Measurements from ENCODE around the gene TLL2.

DNA sequence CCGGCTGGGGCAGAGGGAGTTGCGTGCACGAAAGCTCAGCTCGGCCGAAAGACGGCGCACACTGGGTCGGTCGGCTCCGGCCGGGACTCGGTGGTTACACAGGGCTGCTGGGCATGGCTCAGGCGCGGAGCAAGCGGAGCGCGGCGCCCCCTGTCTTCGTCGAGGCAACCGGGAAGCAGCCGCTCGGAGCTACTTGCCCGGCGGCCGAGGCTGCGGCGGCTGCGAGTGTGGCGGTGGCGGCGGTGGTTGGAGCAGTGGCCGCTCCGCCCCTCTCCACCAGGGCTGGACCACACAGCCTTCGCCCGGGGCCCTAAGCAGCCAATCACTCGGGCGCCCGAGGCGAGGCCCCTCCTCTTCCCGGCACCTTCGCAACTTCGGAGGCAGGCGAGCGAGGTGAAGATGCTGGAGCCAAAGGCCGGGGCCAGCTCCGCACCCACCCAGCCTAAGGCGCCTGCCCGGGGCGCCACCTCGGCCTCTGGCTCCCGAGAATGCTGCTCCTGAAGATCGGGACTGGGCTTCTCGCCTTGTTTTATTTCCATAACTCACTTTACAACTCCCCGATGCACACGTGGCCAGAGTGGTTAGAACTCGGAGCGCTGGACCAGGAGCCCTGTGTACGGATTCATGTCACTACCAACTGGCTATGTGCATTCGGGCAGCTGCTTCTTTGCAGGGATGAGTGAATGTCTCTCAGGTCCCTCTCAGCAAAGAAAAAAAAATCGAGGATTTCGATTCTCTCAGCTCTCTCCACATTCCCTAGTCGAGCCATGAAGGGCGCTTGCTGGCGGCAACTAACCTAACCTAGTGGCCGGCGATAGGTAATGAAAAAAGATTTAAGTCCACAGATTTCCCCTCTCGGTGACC is at the start of gene TLL2:
- TF ChIP-seq CTCF (conservative IDR thresholded peaks at IDR 0.05; ENCODE audit: low read length) (peak; percentile 56), EZH2phosphoT487 (IDR thresholded peaks at IDR 0.05; ENCODE audit: borderline replicate concordance) (no peak)

All from Loucy (cell line).